ENCODE data around the gene HIP1R.
A peak's percentile ranks its signal among the peaks of the same experiment; 100 is the strongest.

HIP1R gene

DNA sequence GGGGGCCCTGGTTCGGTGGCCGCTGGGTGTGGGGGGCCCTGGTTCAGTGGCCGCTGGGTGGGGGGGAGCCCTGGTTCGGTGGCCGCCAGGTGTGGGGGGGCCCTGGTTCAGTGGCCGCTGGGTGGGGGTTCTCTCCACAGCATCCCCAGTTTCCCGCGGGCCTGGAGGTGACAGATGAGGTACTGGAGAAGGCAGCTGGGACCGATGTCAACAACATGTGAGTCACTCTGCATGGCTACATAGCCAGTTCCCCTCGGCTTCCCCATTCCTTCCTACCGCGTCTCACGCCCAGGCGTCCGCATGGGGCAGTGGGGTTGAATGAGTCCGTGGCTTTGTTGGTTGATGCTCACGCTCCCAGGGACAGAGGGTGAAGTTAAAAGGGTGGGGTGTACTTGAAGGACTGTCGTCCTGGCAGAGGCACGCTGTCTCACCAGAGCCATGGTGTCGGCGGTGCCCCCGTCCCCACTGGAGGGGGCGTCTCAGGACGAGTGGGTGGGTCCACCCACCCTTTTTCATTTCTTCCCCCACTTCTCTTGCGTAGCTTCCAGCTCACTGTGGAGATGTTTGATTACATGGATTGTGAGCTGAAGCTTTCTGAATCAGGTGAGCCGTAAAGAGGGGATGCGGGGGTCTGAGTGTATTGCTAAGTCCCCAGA is 15.6 kb downstream of the HIP1R start:
- in situ Hi-C loops (cut with HindIII; ENCODE audit: low sequenced_read_pairs), result no loop called here
- TF ChIP-seq, protein P1, sequence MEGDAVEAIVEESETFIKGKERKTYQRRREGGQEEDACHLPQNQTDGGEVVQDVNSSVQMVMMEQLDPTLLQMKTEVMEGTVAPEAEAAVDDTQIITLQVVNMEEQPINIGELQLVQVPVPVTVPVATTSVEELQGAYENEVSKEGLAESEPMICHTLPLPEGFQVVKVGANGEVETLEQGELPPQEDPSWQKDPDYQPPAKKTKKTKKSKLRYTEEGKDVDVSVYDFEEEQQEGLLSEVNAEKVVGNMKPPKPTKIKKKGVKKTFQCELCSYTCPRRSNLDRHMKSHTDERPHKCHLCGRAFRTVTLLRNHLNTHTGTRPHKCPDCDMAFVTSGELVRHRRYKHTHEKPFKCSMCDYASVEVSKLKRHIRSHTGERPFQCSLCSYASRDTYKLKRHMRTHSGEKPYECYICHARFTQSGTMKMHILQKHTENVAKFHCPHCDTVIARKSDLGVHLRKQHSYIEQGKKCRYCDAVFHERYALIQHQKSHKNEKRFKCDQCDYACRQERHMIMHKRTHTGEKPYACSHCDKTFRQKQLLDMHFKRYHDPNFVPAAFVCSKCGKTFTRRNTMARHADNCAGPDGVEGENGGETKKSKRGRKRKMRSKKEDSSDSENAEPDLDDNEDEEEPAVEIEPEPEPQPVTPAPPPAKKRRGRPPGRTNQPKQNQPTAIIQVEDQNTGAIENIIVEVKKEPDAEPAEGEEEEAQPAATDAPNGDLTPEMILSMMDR (IDR thresholded peaks at IDR 0.05; ENCODE audit: low read depth, low read length), result no peak
- no peak overlapping the region for H3K4me3 ChIP-seq (ENCODE audit: low read depth, low read length)

DNA sequence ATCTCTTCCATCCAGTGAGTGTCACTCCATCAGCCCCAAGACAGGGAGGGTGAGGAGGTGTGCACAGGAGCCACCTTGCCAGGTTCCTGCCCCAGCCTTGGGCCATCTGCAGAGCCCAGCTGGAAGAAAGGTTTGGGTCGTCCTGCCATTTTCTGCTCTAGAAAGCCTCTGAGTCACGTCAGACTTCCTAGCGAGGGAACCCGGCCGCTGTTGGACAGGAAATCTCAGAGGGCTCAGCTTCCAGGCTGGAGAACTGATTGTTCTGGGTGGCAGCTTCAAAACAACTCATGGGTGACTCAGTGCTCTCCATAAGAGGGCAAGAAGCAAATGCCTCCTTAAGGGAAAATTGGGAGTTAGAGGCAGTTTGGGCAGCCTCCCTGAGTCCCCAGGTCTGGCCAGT is 16.6 kb downstream of the HIP1R start:
- TF ChIP-seq, protein P1 (IDR thresholded peaks at IDR 0.05; ENCODE audit: low read depth, low read length), result no peak
- peak; percentile 86 for DNase-seq (ENCODE audit: low read depth, low spot score)
- no peak overlapping the region for H3K4me3 ChIP-seq (ENCODE audit: low read depth, low read length)
- in situ Hi-C loops (cut with HindIII; ENCODE audit: low sequenced_read_pairs), result no loop called here

More for the DNA sequence above, 15.6 kb downstream of the HIP1R start:
- peak; percentile 60 for DNase-seq (ENCODE audit: low read depth, low spot score)

DNA sequence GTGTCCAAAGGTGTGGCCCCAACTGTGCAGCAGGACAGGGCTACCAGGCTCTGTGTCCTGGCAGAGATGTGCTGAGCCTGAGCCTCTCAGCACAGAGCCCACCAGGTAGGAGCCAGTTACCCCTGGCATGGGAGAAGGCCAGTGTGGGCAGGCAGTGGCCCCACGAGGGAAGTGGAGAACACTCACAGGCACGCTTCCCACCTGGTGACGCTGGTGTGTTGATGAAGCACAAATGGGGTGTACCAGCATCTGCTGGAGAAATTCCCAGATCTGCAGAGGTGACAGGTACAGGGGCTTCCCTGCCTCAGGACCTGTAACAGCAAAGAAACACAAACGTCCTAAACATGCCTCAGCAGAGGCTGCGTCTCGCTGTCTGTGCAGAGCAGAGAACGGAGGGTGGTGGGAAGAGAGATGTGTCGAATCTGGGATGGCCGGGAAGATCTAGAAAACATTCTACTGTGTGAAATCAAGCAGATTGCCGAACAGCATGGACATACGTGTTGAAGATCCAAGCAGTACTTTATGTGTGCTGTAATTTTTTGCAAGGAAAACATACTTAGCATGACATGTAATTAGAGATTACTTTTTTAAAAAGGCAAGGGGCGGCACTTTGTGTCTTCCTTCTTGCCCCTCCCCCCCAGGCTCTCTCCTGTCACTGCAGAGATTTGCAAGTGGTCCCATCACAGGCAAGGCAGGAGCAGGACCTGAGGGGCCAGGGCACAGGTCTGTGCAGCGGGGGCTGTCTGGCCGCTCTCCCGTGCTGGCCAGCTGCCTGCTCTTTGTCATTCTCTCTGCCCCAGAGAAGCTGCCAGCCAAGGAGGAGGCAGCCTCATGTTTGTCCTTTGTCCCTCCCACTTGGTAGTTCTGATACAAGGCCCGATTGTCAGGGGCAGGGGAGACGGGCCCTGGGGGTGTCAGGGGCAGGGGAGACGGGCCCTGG is 17.3 kb downstream of the HIP1R start:
- in situ Hi-C loops (cut with HindIII; ENCODE audit: low sequenced_read_pairs), result no loop called here
- no peak for DNase-seq (ENCODE audit: low read depth, low spot score)
- H3K4me3 ChIP-seq (ENCODE audit: low read depth, low read length), result no peak overlapping the region
- TF ChIP-seq, protein P1 (IDR thresholded peaks at IDR 0.05; ENCODE audit: low read depth, low read length), result no peak

DNA sequence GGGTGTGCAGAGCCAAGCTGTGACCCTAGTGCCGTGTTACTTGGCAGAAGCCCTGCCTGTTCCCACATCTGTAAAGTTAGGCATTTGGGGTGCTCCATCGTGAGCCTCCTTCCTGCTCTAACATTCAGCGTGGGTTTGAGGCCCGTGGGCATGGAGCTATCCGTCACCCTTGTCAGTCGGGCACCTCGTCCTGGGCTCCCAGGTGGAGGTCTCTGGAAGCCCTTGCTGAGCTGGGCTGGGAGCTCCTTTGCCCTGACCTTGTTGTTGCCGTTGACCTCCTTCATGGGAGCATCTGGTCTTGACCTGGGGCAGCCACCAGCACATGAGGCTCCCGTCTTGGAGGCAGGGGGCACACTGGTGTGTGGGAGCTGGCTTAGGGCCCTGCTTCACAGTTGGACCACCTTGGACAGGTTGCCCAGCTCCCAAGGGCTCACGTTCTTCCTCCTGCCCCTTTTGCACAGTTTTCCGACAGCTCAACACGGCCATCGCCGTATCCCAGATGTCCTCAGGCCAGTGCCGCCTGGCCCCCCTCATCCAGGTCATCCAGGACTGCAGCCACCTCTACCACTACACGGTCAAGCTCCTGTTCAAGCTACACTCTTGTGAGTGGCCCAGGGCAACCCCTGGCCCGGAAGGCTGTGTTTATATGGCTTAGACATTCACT is 18.5 kb downstream of the HIP1R start:
- TF ChIP-seq, protein P1 (IDR thresholded peaks at IDR 0.05; ENCODE audit: low read depth, low read length), result no peak
- in situ Hi-C loops (cut with HindIII; ENCODE audit: low sequenced_read_pairs), result no loop called here
- DNase-seq (ENCODE audit: low read depth, low spot score), result no peak
- H3K4me3 ChIP-seq (ENCODE audit: low read depth, low read length), result no peak overlapping the region

DNA sequence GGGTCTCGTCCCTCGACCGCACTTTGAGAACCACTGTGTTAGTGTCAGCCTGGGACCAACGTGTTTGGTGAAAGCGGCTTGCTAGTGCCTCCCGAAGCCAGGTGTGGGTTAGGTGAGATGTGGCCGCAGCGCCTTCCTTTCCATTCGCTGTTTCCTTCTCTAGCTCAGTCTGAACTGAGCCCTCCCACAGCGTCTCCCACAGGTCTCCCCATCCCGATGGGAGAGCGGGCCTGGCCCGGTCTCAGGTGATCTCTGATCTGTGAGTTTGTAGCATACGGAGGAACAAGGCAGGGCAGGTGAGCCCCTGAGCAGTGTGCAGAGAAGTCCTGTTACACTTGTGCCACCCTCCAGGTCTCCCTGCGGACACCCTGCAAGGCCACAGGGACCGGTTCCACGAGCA is 19.3 kb downstream of the HIP1R start:
- DNase-seq (ENCODE audit: low read depth, low spot score), result no peak
- TF ChIP-seq, protein P1 (IDR thresholded peaks at IDR 0.05; ENCODE audit: low read depth, low read length), result no peak
- no peak overlapping the region for H3K4me3 ChIP-seq (ENCODE audit: low read depth, low read length)
- in situ Hi-C loops (cut with HindIII; ENCODE audit: low sequenced_read_pairs), result no loop called here

DNA sequence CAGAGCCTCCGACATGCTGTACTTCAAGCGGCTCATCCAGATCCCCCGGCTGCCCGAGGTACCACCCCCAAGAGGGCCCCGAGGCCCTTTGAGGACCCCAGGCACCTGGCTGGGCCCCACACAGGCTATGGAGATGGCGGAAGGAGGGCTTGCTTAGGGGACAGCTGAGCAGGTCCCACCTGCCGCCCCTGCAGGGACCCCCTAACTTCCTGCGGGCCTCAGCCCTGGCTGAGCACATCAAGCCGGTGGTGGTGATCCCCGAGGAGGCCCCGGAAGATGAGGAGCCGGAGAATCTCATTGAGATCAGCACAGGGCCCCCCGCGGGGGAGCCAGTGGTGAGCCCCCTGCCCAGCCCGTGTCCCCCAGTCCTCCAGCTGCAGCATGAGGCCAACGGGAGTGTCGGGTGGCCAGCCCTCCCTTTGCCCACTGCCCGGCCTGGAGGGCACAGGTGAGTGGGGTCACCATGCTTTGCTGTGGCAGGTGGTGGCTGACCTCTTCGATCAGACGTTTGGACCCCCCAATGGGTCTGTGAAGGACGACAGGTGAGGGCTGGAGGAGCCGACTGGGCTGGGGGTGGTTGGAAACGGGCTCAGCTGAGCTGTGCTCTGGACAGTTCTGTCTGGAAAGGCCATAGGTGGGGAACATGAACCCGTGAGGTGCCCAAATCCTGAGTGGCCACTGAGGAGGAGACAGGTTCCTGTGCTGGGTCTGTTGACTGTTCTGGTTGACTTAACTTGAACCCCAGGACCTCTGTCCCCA is 20.0 kb downstream of the HIP1R start:
- no peak overlapping the region for H3K4me3 ChIP-seq (ENCODE audit: low read depth, low read length)
- DNase-seq (ENCODE audit: low read depth, low spot score), result no peak
- TF ChIP-seq, protein P1 (IDR thresholded peaks at IDR 0.05; ENCODE audit: low read depth, low read length), result no peak
- in situ Hi-C loops (cut with HindIII; ENCODE audit: low sequenced_read_pairs), result no loop called here
